GM21423 (cell line): ENCODE data around the gene MTMR1.

Experiments
- ATAC-seq: cut with Tn5 transposase; IDR thresholded peaks from one replicate; pipeline ENCODE4 v1.9.1; 2021; ENCODE audit warnings: mild to moderate bottlenecking, moderate library complexity; ENCODE audit not compliant: unreplicated experiment

Gene MTMR1

GRCh38 chrX:150775569-150776350 is 82.6 kb downstream of the MTMR1 start:
- ATAC-seq: no peak

GRCh38 chrX:150777328-150777992 is 84.3 kb downstream of the MTMR1 start:
- ATAC-seq: no peak

GRCh38 chrX:150779385-150779784 is 86.2 kb downstream of the MTMR1 start:
- no peak for ATAC-seq

GRCh38 chrX:150781677-150782076 is 88.5 kb downstream of the MTMR1 start:
- no peak for ATAC-seq

GRCh38 chrX:150790021-150790420 is 96.8 kb downstream of the MTMR1 start:
- peak; percentile 75 for ATAC-seq

- no peak for ATAC-seq
These were observed 99.8 kb downstream of the MTMR1 start for GRCh38 chrX:150792949-150793527.

- ATAC-seq: no peak
These were observed 112.5 kb downstream of the MTMR1 start for GRCh38 chrX:150805736-150806135.

- ATAC-seq: no peak
These were observed 113.6 kb downstream of the MTMR1 start for GRCh38 chrX:150806827-150807226.

GRCh38 chrX:150813922-150814321 is 120.7 kb downstream of the MTMR1 start:
- no peak for ATAC-seq
